Measurements from ENCODE around the gene L3MBTL1.

DNA sequence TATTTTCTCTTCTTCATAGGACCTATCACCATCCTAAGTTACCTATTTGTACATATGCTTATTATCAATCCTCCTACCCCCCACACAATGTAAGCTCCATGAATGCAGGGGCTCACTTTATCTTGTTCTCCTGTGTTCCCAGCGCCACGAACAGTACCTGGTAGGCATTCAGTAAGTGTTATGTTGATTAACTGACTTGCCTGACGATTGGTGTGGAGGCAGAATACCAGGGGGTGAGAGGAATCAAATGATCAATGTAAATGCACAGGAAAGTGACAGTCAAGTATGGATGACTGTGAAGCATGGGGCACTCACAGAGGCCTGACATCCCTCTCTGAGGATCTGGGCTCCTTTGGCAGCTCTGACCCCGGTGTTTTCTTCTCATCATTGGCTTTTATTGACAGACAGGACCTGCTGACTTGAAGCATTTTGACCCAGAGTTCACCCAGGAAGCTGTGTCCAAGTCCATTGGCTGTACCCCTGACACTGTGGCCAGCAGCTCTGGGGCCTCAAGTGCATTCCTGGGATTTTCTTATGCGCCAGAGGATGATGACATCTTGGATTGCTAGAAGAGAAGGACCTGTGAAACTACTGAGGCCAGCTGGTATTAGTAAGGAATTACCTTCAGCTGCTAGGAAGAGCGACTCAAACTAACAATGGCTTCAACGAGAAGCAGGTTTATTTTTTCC lies 77.1 kb downstream of the L3MBTL1 start:
- TF ChIP-seq, protein P1, sequence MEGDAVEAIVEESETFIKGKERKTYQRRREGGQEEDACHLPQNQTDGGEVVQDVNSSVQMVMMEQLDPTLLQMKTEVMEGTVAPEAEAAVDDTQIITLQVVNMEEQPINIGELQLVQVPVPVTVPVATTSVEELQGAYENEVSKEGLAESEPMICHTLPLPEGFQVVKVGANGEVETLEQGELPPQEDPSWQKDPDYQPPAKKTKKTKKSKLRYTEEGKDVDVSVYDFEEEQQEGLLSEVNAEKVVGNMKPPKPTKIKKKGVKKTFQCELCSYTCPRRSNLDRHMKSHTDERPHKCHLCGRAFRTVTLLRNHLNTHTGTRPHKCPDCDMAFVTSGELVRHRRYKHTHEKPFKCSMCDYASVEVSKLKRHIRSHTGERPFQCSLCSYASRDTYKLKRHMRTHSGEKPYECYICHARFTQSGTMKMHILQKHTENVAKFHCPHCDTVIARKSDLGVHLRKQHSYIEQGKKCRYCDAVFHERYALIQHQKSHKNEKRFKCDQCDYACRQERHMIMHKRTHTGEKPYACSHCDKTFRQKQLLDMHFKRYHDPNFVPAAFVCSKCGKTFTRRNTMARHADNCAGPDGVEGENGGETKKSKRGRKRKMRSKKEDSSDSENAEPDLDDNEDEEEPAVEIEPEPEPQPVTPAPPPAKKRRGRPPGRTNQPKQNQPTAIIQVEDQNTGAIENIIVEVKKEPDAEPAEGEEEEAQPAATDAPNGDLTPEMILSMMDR (IDR thresholded peaks at IDR 0.05) = no peak
- TF ChIP-seq ZFX (IDR thresholded peaks at IDR 0.05; ENCODE audit: borderline replicate concordance) = no peak

Data from 22Rv1 (cell line).